Measurements from ENCODE around the gene LRRC27. TPM values are rescaled to one million over a fixed set of nuclear protein-coding genes. Genes with fewer than 3 reads are reported as not detected.

The LRRC27 gene
- total and polyA plus RNA-seq, 2 donors (not counting 1 experiment from before 2014, with no cell fraction given): 23.6 to 25.6 TPM

- Histone ChIP-seq H3K4me3 (ENCODE audit: control extremely low read depth in 1 of 5, extremely low read depth in 1 of 5, insufficient read depth in 1 of 5, low read depth in 2 of 5, low read length in 4 of 5) (no peak overlapping the region), H3K9ac (ENCODE audit: low read length) (no peak overlapping the region), H4K20me1 (ENCODE audit: control insufficient read depth, insufficient read depth, low read length, poor library complexity, severe bottlenecking) (peaks cover 27% of the 10 kb centered on the region), H3K27ac (ENCODE audit: low read length in 2 of 2) (no peak overlapping the region), H3K79me2 (ENCODE audit: control insufficient read depth, insufficient read depth, low read length) (peaks cover 91% of the 10 kb centered on the region), H3K4me1 (ENCODE audit: control insufficient read depth in 2 of 2, insufficient read depth in 2 of 2, low read length in 2 of 2) (peaks cover 29 to 50% of the 10 kb centered on the region in 2 donors), H2AFZ (ENCODE audit: insufficient read depth, low read depth, low read length, poor library complexity, severe bottlenecking) (no peak overlapping the region), H3K4me2 (replicated peaks; ENCODE audit: low read depth, low read length, poor library complexity, severe bottlenecking) (peak overlapping the region; percentile 41), H3K36me3 (replicated peaks in 1 of 2; ENCODE audit: control extremely low read depth in 1 of 2, control insufficient read depth in 1 of 2, extremely low read depth in 1 of 2, insufficient read depth in 2 of 2, low read length in 1 of 2) (peaks cover 0 to 22% of the 10 kb centered on the region in 2 experiments), H3K27me3 (replicated peaks in 1 of 4; ENCODE audit: control extremely low read depth in 1 of 4, control insufficient read depth in 3 of 4, insufficient read depth in 4 of 4, low read length in 3 of 4) (no peaks in the 10 kb centered on the region), H3K9me3 (ENCODE audit: control extremely low read depth in 1 of 3, control insufficient read depth in 2 of 3, insufficient read depth in 1 of 3, low read length in 2 of 3) (no peaks in the 10 kb centered on the region)
- intact Hi-C loops (cut with micrococcal nuclease): no loop called here
- no peak for ATAC-seq (ENCODE audit: low read depth)
- H3K27ac Mint-ChIP-seq: no peak overlapping the region
- ChIA-PET CTCF (interaction anchor here (1.6 kb wide), 1 partner anchor 34 kb away, joined by 5 read pairs; no protein-coding TSS in a partner anchor), POLR2A (interaction anchor here (1.0 to 2.1 kb wide), 4 partner anchors 9 to 33 kb away, joined by 3 to 6 read pairs (median 4); no protein-coding TSS in a partner anchor)
- TF ChIP-seq EZH2 (IDR thresholded peaks at IDR 0.05; ENCODE audit: borderline replicate concordance, insufficient read depth, low read depth, low read length, poor library complexity, severe bottlenecking) (no peak), CTCF (IDR thresholded peaks at IDR 0.05) (no peak)
- no peaks in the 10 kb centered on the region for H3K27me3 Mint-ChIP-seq
- H3K4me1 Mint-ChIP-seq: peaks cover 38% of the 10 kb centered on the region
- no peak for DNase-seq
- WGBS (ENCODE audit: insufficient coverage): 87% methylated on average over 28 of the region's 28 CpGs
- no peak overlapping the region for H3K4me3 Mint-ChIP-seq
- H3K9me3 Mint-ChIP-seq (ENCODE audit: insufficient read depth): no peaks in the 10 kb centered on the region
These were observed 79.0 kb downstream of the LRRC27 start for GRCh38 chr10:132410779-132411532.
